HG02840 (cell line): ENCODE data around the gene SMARCD1.

Experiments
- ATAC-seq: cut with Tn5 transposase; IDR thresholded peaks from one replicate; pipeline ENCODE4 v1.9.1; 2021; ENCODE audit warnings: mild to moderate bottlenecking, moderate library complexity, moderate number of reproducible peaks; ENCODE audit not compliant: unreplicated experiment, low FRiP score

The SMARCD1 gene

DNA sequence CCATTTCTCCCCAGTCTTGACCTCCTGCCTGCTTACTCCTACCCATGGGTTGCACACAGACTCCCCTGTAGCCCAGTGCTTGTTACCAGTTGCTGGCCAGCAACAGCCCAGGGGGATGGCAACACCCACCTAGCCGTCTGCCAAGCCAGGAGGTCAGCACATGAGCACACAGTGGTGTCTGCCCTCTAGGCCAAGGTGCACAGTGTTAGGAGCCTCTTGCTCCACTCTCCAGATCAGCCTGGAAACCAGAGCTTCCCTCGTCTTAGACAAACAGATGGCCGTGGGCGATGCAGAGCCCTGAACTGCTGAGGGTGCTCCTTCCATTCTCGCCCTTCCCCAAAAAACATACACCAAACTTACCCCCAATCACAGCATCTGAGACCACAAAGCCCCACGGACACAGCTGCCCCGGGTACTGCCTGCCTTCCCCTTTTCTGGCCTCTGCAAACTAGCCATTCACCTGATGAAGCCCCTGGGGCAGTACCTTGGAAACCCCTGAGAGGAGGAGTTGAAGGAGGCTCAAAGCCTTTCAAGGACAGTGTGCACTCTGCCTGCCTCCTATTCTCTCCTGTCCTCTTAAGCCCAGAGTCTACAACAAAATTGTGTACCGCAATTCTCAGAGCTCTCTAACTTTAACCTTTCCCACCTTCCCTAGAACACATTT is 17.6 kb downstream of the SMARCD1 start:
- ATAC-seq: no peak

DNA sequence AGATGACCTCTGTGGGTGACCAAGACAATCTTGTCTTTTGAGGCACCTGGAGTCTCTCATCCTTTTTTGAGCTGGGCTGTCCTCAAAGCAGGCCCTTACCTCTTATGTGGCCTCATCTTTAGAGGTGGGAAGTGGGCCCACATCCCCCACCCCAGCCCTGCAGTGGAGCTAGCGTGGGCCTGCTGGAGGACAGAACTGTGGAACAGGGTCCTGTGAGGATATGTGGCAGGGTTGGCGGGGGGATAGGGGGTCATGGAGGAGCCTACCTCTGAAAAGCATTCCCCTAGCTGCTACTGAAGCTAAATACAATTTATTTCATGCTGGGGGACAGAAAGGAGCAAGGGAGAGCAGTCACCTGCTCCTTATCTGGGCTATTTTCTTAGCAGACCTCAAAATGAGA is 18.2 kb downstream of the SMARCD1 start:
- no peak for ATAC-seq

DNA sequence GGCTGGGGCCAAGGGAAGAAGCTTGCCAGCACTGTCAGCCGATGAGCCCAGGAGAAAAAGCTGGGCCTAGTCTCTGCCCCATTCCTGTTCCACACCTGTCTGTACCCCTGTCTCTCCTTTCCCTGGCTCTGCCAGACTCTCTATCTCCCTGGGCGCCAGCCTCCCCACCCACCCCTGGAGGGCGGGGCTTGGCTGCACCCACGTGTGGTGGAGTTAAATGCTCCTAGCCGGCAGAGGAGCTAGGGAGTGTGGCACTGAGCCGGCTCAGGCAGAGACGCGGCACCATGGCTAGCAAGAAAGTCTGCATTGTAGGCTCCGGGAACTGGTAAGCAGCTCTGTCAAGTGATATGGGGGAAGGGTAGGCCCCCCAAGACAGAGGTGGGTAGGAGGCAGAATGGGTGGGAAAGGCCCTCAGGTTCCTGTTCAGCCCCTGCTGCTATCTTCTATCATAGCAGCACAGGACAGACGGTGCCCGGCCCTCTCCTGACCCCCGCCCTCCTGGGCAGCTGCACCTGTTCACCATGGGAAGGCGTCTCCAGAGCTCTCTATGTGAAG is 18.7 kb downstream of the SMARCD1 start, which contains the start of gene GPD1:
TSS of gene GPD1 (plus strand) at position 242 of the 555 bp plus-strand sequence. CDS start at position 285, 43 bp downstream.
- no peak for ATAC-seq

DNA sequence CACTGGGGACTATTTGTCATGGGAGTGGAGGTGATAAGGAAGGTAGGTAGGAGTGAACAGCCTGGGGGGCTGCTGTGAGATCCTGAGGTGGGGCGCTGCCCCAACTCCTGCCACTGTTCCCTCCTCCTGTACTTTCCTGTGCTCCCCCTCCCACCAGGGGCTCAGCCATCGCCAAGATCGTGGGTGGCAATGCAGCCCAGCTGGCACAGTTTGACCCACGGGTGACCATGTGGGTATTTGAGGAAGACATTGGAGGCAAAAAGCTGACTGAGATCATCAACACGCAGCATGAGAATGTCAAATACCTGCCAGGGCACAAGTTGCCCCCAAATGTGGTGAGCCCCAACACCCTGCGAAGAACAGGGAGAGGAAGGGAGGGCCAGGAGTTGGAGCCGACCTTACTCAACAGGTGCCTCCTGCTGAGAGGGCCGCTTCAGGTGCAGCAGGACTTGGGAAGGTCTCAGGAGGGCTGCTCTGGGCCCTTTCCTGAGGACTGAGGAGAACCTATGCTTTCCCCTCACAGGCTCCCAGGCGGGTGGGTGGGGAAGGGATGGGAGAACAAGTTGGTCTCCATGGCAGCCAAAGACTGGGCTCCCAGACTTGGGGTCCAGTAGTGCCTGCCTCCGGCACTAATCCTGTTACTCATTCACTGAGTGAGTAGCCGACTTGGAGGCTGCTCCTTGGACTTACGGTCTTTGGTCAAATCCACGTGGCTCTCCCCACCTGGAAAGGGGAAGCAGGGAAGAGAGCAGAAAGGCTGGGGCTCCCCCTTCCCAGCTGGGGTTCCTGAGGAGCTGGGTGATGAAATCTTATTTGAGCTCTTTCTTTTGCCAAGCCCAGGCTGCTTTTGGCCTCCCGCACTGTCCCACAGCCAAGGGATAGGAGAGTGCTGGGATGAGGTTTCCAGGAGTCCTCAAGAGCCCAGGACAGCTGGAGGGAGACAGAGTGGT is 19.6 kb downstream of the SMARCD1 start:
- ATAC-seq: no peak

DNA sequence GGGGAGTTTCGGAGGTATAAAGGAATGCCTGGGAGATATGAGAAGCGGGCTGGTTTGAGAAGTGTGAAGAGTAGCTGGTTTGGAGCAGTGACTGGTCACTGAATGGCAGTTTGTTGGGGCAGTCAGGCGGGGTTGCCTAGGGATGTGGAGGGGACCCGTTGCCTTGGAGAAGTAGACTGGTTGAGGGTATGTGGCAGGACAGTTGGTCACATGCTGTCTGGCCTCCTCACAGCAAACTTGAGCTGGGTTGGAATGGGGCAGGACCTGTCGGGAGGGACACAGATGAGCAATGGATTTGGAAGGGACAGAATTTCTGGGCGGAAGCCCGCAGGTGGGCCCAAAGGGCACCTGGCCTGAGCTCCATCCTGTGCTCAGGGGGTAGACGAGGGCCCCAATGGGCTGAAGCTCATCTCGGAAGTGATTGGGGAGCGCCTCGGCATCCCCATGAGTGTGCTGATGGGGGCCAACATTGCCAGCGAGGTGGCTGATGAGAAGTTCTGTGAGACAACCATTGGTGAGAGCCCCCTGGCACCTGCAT is 20.8 kb downstream of the SMARCD1 start:
- ATAC-seq: no peak

DNA sequence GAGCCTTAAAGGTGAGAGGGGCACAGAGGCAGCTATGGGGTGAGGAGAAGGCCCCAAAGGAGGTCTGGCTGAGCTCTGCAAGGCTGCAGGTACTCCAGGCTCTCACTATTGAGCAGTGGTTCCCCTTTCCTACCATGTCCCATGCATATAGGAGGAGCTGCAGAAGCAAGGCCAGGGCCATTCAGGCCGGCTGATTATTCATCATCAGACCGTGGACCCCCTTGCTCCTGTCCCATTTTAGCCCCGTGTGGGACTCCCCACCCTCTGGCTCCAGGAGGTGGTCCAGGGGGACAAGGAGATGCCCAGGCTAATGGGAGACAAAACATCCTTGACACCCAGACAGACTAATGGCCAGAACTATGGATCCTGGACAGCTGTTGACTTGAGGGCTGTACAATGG is 21.8 kb downstream of the SMARCD1 start:
- no peak for ATAC-seq

DNA sequence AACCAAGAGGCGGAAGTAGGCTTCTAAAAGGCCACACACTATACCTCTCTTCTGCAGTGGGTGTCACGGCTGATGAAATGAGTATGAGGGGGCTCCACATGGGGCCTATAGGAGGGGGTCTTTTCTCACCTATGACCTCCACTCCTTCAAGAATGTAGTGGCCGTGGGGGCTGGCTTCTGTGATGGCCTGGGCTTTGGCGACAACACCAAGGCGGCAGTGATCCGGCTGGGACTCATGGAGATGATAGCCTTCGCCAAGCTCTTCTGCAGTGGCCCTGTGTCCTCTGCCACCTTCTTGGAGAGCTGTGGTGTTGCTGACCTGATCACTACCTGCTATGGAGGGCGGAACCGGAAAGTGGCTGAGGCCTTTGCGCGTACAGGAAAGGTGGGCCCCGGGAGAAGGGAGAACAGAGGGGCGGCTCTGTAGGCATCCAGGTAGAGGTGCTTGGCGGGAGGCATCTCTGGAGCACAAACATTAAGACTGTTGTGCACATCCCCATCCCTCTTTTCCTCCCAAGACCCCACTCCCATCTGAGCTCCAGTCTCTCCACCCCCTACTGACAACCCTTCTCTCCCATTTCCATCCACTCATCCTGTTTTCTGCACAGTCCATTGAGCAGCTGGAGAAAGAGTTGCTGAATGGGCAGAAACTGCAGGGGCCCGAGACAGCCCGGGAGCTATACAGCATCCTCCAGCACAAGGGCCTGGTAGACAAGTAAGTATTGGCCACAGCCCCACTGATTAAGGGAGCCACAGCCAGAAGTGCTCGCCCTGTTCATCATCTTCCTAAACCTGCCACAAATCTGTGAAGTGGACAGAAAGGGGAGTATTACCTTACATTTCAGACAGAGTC is 22.5 kb downstream of the SMARCD1 start:
- no peak for ATAC-seq

DNA sequence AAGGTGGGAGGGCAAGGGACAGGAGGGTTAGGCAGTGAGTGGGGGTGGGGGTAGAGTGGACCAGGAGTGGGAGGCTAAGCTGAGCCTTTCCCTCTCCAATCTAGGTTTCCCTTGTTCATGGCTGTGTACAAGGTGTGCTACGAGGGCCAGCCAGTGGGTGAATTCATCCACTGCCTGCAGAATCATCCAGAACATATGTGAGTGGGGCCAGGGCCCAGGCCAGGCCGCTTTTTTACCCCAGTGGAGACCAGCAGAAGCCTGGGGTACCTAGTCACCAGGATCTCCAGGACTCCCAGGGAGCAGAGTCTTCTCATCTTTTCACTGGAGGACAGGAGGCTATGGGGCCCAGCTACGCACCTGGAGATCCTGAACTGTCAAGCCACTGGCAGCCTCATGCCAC is 24.2 kb downstream of the SMARCD1 start:
- no peak for ATAC-seq

DNA sequence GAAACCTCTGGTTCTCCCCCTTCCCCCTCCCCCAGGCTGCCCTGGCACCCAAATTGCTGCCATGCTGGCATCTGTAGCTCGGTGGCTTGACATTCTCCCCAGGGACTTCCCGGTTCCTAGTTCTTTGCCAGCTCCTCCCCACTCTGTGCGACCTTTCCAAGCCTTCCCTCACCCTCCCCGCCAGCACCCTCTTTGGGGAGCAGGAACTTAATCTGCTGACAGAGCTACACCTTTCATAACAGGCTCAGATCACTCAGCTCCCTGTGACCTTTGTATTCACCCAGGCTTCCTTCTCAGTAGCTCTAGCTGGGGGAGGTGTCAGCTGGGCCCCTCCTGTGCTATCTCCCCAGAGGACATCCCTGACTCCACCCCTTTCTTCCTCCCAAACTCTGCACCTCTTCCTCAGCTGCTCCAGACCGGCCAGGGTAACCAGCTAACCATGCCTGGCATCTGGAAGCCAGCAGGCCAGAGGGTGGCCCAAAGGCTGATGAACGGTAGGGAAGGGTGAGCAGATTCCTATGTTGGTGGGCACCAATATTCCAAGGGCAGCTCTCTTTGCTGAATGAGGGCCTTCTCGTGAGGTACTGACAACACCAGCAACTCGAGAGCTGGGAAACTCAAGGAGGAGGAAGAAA is 25.1 kb downstream of the SMARCD1 start:
- ATAC-seq: no peak

DNA sequence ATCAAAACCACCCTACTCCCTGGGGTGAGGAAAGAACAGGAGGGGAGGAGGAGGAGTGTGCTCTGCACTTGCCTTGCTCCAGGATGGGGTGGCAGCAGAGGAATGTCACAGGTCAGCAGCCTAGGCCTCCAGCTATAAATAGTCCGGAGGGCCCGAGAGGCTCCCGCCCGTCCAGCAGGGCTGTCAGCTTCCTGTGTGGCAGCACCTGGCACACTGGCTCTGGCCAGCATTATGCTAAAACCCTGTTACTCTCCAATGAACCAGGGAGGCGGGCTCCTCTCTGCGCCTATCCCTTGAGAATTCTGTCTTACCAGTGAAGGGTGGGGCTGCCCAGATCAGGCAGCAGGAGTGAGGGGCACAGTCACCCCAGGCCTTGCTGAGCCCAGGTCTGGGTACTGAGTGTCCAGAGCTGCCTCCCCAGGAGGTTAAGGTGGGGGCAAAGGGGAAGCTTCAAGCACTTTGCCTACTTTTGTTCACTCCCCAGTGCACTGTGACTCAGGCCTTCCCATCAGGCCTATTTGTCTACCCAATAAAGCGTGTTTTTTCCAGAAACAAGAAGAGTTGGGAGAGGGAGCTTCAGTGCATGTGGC is 25.7 kb downstream of the SMARCD1 start:
- ATAC-seq: no peak

DNA sequence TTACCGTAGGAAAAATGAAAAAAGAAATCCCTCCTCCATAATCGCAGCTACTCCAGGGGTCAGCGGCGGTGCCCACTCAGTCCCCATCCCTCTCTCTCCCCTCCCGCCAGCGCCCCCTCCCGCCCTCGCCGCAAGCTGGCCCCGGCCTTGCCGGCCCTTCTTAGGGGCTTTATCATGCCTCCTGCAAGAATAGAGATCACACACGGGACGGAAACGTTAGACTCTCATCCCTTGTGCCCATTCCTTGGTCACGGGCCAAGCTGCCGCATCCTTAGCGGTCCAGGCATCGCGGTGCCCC is 26.2 kb downstream of the SMARCD1 start:
- peak; percentile 1 for ATAC-seq

DNA sequence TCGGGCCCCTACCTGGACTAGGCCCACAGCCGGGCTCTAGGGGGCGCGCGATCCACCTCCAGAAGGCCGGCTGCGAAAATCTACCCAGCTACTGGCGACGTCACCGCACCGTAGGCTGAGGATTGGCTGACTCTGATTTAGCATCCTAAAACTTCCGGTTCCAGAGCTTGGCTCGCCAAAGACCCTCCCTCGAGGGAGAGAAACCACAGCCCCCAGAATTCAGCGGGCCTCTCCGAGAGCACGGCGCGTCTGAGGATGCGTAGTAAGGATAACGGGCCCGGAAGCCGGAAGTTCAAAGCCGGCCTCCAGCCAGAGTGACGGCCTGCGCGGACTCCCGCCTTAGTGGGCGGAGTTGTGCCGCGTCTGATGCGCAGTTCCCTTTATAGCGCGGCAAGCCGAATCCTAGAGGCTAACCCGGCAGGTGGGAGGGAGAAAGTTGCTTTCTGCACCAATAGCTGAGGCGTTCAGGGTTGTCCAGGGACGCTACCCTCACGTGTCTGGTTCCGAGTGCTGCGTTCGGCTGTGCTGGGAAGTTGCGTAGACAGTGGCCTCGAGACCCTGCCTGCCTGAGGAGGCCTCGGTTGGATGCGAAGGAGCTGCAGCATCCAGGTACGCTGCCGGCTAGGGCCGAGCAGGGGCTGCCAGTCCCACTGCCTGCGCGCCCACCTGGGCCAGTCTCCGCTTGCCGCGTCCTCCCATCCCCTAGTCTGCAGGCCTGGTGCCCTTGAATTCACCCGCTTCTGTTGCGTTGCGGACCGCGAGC is 26.7 kb downstream of the SMARCD1 start, which contains the start of gene COX14:
TSS of gene COX14 (plus strand) at position 544 of the 763 bp plus-strand sequence. CDS start 7,808 bp downstream, outside the sequence.
- peak; percentile 88 for ATAC-seq

DNA sequence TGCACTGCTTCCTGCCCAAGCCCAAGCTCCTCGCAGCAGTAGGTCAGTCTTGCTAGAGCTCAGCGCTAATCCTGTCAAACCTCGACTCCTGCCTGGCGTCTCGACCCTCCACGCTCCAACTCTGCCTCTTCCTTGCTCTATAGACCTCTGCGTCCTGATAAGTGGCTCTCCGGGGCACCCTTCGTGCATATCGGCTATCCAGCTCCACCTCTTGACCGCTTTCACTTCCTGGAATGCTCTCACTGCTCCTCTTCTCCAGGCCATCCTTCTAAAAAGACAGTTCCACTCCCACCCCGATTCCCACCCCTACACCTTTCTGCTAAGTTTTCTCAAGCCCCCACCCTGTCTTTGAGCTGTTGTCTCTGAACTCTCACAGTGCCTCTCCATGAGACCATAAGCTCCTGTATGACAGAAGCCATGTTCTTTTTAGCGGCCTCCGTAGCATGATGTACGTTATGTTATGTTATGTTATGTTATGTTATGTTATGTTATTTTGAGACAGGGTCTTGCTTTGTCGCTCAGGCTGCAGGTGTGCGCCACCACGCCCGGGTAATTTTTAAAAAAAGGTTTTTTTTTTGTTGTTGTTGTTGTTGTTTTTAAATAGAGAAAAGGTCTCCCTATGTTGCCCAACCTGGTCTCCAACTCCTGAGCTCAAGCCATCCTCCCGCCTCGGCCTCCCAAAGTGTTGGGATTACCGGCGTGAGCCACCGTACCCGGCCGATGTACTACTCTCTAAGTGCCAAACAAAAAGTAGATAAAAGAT is 27.5 kb downstream of the SMARCD1 start:
- no peak for ATAC-seq

DNA sequence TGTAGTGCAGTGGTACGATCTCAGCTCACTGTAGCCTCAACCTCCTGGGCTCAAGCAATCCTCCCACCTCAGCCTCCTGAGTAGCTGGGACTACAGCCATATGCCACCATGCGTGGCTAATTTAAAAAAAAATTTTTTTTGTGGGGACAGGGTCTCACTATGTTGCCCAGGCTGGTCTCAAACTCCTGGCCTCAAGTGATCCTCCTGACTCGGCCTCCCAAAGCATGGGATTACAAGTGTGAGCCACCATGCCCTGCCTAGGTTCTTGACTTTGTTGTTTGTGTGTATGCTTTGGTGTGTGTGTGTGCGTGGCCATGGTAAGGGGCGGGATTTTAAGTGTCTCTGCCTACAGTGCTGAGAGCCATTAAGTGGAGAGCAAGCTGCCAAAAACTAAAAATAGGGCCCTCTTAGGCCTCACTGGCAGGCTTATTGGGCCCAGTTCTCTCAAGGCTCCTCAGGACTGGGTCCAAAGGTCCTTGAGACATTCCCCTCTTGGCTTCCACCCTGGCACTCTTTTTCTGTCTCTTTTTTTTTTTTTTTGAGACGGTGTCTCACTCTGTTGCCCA is 32.0 kb downstream of the SMARCD1 start:
- ATAC-seq: no peak

DNA sequence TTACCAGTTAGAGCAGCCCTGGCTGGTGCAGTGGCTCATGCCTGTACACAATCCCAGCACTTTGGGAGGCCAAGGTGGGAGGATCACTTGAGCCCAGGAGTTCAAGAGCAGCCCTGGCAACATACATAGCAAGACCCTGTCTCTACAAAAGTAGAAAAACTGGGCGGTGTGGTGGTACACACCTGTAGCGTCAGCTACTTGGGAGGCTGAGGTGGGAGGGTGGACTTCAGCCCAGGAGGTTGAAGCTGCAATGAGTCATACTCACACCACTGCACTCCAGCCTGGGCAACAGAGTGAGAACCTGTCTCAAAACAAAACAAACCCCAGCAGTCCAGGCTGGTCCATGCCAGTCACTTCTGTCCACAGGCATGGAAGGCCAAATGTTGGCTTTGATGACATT is 34.2 kb downstream of the SMARCD1 start:
- ATAC-seq: no peak

DNA sequence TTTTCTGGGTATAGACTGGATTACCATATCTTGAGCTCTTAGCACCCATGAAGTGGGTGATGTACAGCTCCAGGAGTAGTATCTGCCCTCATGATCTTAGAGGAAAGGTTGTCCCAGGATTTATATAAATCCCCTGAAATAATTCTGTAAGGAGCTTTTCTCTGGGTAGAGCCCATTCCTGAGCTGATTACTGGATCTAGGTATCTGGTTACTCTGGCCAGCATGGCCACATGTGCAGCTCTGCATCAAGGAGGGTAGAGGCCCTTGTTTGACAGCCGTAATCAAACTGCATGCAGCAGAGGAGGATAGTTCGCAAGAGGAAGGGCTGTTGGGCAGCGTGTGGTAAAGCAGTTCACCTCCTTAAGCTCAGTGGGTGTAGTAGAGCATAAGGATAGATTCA is 35.4 kb downstream of the SMARCD1 start:
- ATAC-seq: no peak

DNA sequence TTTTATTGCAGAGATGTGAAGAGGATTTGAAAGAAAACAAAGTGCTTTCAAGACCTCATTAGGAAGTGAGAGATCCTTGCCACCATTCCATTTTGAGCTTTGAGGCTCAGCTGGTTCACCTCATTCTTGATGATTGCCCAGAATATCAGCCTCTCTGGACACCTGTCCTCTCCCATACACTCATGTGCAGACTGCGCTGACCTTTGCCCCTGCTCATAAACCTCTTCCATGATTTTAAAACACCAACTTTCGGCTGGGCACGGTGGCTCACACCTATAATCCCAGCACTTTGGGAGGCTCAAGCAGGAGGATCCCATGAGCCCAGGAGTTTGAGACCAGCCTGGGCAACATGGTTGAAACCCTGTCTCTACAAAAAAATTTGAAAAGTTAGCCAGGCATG is 35.8 kb downstream of the SMARCD1 start:
- ATAC-seq: no peak

DNA sequence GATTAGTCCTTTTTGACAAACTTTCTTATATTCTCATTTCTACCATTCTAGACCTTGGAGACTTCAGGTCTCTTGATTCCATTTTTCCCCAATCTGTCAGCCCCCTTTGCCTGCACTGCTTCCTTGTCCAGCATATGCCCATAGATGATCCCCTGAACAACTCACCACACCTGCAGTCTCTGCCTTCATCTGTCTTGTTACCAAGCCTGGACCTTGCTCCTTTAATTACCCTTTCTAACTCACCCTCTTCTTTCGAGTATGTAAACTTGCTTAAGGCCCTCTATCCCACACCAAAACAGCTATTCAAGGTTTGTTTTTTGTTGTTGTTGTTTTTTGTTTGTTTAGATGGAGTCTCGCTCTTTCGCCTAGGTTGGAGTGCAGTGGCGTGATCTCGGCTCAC is 36.5 kb downstream of the SMARCD1 start:
- no peak for ATAC-seq
